IMR-90 (cell line): ENCODE measurements around the gene PSRC1. TPM values are rescaled to one million over a fixed set of nuclear protein-coding genes. Genes with fewer than 3 reads are reported as not detected.

Source experiments
- ATAC-seq: fragments of 200-7000 bp; cut with Tn5 transposase; 2 replicates; pipeline ENCODE4 v1.9.1; 2020; ENCODE audit warnings: low read depth, mild to moderate bottlenecking, moderate library complexity
- BruUV-seq: library from RNA; stranded (reverse); fragments of 400-500 nt; replicated peaks from 2 replicates; lab custom pipeline; 2021; lab: Mats Ljungman, UMichigan
- CTCF ChIA-PET: fragments of 300-600 bp; formaldehyde crosslinking; extraction: SDS; loops from one replicate; lab custom pipeline; 2021; ENCODE audit warnings: antibody characterized with exemption; lab: Yijun Ruan, JAX
- POLR2A ChIA-PET: fragments of 300-600 bp; sonication (Branson Sonifier 250); formaldehyde crosslinking; loops from one replicate; lab custom pipeline; 2022; ENCODE audit warnings: antibody characterized with exemption; ENCODE audit not compliant: unreplicated experiment; lab: Charles Lee
- DNase-seq: peaks from one replicate; pipeline ENCODE4 v3.0.0; 2013
- H2AFZ ChIP-seq: replicated peaks from 2 replicates; pipeline ENCODE3; 2013; ENCODE audit warnings: low read length, mild to moderate bottlenecking; ENCODE audit not compliant: poor library complexity
- H2AK5ac ChIP-seq: 2 replicates; pipeline ENCODE4 v1.6.1; 2013; ENCODE audit warnings: low read depth, low read length, inconsistent platforms
- H2AK9ac ChIP-seq: replicated peaks from 2 replicates; pipeline ENCODE3; 2013; ENCODE audit warnings: mild to moderate bottlenecking, low read depth, low read length, moderate library complexity; ENCODE audit not compliant: poor library complexity
- H2BK120ac ChIP-seq: 2 replicates; pipeline ENCODE4 v1.6.1; 2013; ENCODE audit warnings: low read depth, low read length, inconsistent platforms
- H2BK15ac ChIP-seq: 3 replicates; pipeline ENCODE4 v1.6.1; 2013; ENCODE audit warnings: low read depth, low read length, inconsistent platforms
- H2BK20ac ChIP-seq: 2 replicates; pipeline ENCODE4 v1.6.1; 2013; ENCODE audit warnings: low read depth, mild to moderate bottlenecking, inconsistent platforms, low read length, moderate library complexity
- H2BK5ac ChIP-seq: 2 replicates; pipeline ENCODE4 v1.6.1; 2013; ENCODE audit warnings: mild to moderate bottlenecking, low read depth, low read length, inconsistent platforms; ENCODE audit not compliant: poor library complexity, severe bottlenecking
- H3K14ac ChIP-seq: replicated peaks from 2 replicates; pipeline ENCODE4 v1.6.1; 2013; ENCODE audit warnings: low read depth, low read length, inconsistent platforms
- H3K18ac ChIP-seq: 2 replicates; pipeline ENCODE4 v1.6.1; 2013; ENCODE audit warnings: low read depth, low read length, control low read depth
- H3K23ac ChIP-seq: 2 replicates; pipeline ENCODE4 v1.6.1; 2013; ENCODE audit warnings: low read depth, low read length, inconsistent platforms
- H3K27ac ChIP-seq: 2 replicates; pipeline ENCODE4 v1.5.1; 2013; ENCODE audit warnings: mild to moderate bottlenecking, control low read depth, low read length; ENCODE audit not compliant: insufficient read depth
- H3K27me3 ChIP-seq: 2 replicates; pipeline ENCODE4 v1.6.1; 2013; ENCODE audit warnings: low read length; ENCODE audit not compliant: control insufficient read depth, insufficient read depth
- H3K36me3 ChIP-seq: 2 replicates; pipeline ENCODE4 v1.6.1; 2013; ENCODE audit warnings: low read length, mixed read lengths; ENCODE audit not compliant: control insufficient read depth, insufficient read depth
- H3K4ac ChIP-seq: 2 replicates; pipeline ENCODE4 v1.6.1; 2013; ENCODE audit warnings: low read depth, low read length, inconsistent platforms
- H3K4me1 ChIP-seq: 2 replicates; pipeline ENCODE4 v1.6.1; 2013; ENCODE audit warnings: low read length, mixed read lengths; ENCODE audit not compliant: control insufficient read depth, insufficient read depth
- H3K4me2 ChIP-seq: 2 replicates; pipeline ENCODE4 v1.6.1; 2013; ENCODE audit warnings: low read depth, mild to moderate bottlenecking, control low read depth, low read length, moderate library complexity
- H3K4me3 ChIP-seq: 2 replicates; pipeline ENCODE4 v1.5.1; 2013; ENCODE audit warnings: low read depth, mild to moderate bottlenecking, control low read depth, low read length, moderate library complexity; ENCODE audit not compliant: insufficient read depth
- H3K56ac ChIP-seq: 2 replicates; pipeline ENCODE4 v1.6.1; 2013; ENCODE audit warnings: low read length, inconsistent platforms; ENCODE audit not compliant: insufficient read depth; ENCODE audit errors: extremely low read depth
- H3K79me1 ChIP-seq, 2 experiments: 2 replicates each; pipeline ENCODE4 v1.6.1; 2013; ENCODE audit warnings: low read length in 2 of 2, inconsistent platforms in 1 of 2, low read depth in 1 of 2
- H3K9ac ChIP-seq: 2 replicates; pipeline ENCODE4 v1.6.1; 2013; ENCODE audit warnings: low read depth, low read length, control low read depth
- H3K9me1 ChIP-seq: 2 replicates; pipeline ENCODE4 v1.6.1; 2013; ENCODE audit warnings: low read length, inconsistent platforms; ENCODE audit not compliant: insufficient read depth
- H3K9me3 ChIP-seq: 2 replicates; pipeline ENCODE4 v1.6.1; 2013; ENCODE audit warnings: low read length; ENCODE audit not compliant: control insufficient read depth, insufficient read depth
- H4K20me1 ChIP-seq: 2 replicates; pipeline ENCODE4 v1.6.1; 2013; ENCODE audit warnings: low read length, inconsistent platforms; ENCODE audit not compliant: insufficient read depth
- H4K5ac ChIP-seq: 2 replicates; pipeline ENCODE4 v1.6.1; 2013; ENCODE audit warnings: mild to moderate bottlenecking, low read depth, low read length, control low read depth
- H4K8ac ChIP-seq, 2 experiments: 2 replicates each; pipeline ENCODE4 v1.6.1; 2013; ENCODE audit warnings: low read depth in 2 of 2, low read length in 2 of 2, control low read depth in 1 of 2, inconsistent platforms in 1 of 2
- H4K91ac ChIP-seq: 2 replicates; pipeline ENCODE4 v1.6.1; 2013; ENCODE audit warnings: low read depth, low read length, inconsistent platforms; ENCODE audit not compliant: insufficient read depth
- CTCF ChIP-seq: conservative IDR thresholded peaks from 2 replicates; pipeline ENCODE4 v1.5.1; 2012; ENCODE audit warnings: mild to moderate bottlenecking, low read depth, low read length, improper control_type of control experiment
- ELK1 ChIP-seq: fragments of 150-350 bp; IDR thresholded peaks from 2 replicates; pipeline ENCODE4 v1.6.1; 2016; ENCODE audit warnings: low read depth, mild to moderate bottlenecking, low read length, moderate library complexity, borderline replicate concordance
- FOS ChIP-seq: fragments of 150-350 bp; IDR thresholded peaks from 2 replicates; pipeline ENCODE4 v1.6.1; 2016; ENCODE audit warnings: low read depth, low read length
- POLR2A ChIP-seq: IDR thresholded peaks from 2 replicates; pipeline ENCODE4 v1.6.1; 2012; ENCODE audit warnings: mild to moderate bottlenecking, low read depth, low read length
- RAD21 ChIP-seq: IDR thresholded peaks from 2 replicates; pipeline ENCODE4 v1.6.1; 2012; ENCODE audit warnings: low read length, improper control_type of control experiment
- RFX5 ChIP-seq: IDR thresholded peaks from 2 replicates; pipeline ENCODE4 v1.8.0; 2012; ENCODE audit warnings: low read depth, mild to moderate bottlenecking, low read length, moderate library complexity
- WGBS, 2 experiments: methylation state at CpG; one replicate each; pipeline versions ENCODE4 v1.1.5 to v1.1.7; 2013; ENCODE audit warnings: missing lambda C conversion rate in 2 of 2; ENCODE audit not compliant: insufficient read length in 1 of 2; ENCODE audit errors: extremely low coverage in 2 of 2; 5-methylcytosine and 5-hydroxymethylcytosine counted together
- dilution Hi-C: fragments of 300-500 bp; cut with HindIII; formaldehyde crosslinking; loops from one replicate; pipeline ENCODE4 v1.14.3; 2018; ENCODE audit warnings: low sequenced_read_pairs; ENCODE audit not compliant: unreplicated experiment
- in situ Hi-C: fragments of 300-500 bp; cut with MboI; formaldehyde crosslinking; loops from 3 replicates; pipeline ENCODE4 v1.14.3; 2019; ENCODE audit warnings: low sequenced_read_pairs, inconsistent platforms, mixed read lengths
- intact Hi-C: fragments of 100-400 bp; cut with micrococcal nuclease; formaldehyde crosslinking; loops from 2 replicates; pipeline ENCODE4 v1.10.0; 2022
- polyA plus RNA-seq, 3 experiments: library from polyadenylated mRNA; depleted of rRNA; stranded (reverse); fragments of >200 nt; gene quantifications; 2 replicates each; pipeline ENCODE4 v1.2.3, GENCODE V29; 2012; ENCODE audit warnings: low replicate concordance in 1 of 3
- total RNA-seq: library from RNA; depleted of rRNA; stranded (reverse); fragments of >200 nt; gene quantifications from 2 replicates; pipeline ENCODE4 v1.2.3, GENCODE V29; 2012

PSRC1 gene
- total and polyA plus RNA-seq, 2 of the 4 experiments (the other 2 are of a cell fraction) = 34.6 to 40.3 TPM

- H4K8ac ChIP-seq = peak overlapping the region in 1 of 2 experiments; percentile 18; a peak in 1 of 4 replicates
- no peaks in the 10 kb centered on the region for H3K79me1 ChIP-seq
- 0 out of 2 replicates have a peak overlapping the region, but pooled peaks have one; percentile 41 for H3K14ac ChIP-seq
- peak overlapping the region; percentile 86; the same call in 1 of the 2 replicates for H3K4ac ChIP-seq
- DNase-seq (peak; percentile 56), ATAC-seq (peak; percentile 72)
- H4K5ac ChIP-seq = peak overlapping the region; percentile 14; the same call in 1 of the 2 replicates
- H3K56ac ChIP-seq = no peak overlapping the region
- H2AK5ac ChIP-seq = no peak overlapping the region
- no peak overlapping the region for H2AK9ac ChIP-seq
- peaks cover 19% of the 10 kb centered on the region for H3K9me1 ChIP-seq
- H3K18ac ChIP-seq = peak overlapping the region; percentile 66
- no peak overlapping the region for H3K23ac ChIP-seq
- no peak for TF ChIP-seq RAD21
- no peak for TF ChIP-seq ELK1
- no peak for TF ChIP-seq RFX5
- no peak for TF ChIP-seq POLR2A
- TF ChIP-seq CTCF = no peak
- no peak for TF ChIP-seq FOS
- no CpG with 5 or more reads among the region's 2 CpGs for WGBS, 2 experiments
- peak overlapping the region; percentile 49; the same call in 1 of the 2 replicates for H3K27ac ChIP-seq
- in situ Hi-C loops = no loop called here
- no TSS peak for BruUV-seq
- H3K4me3 ChIP-seq = no peak overlapping the region
- H2AFZ ChIP-seq = no peak overlapping the region
- H3K4me2 ChIP-seq = peak overlapping the region; percentile 7
- H3K36me3 ChIP-seq = peaks cover 6% of the 10 kb centered on the region; the same call in 1 of the 2 replicates
- no peak overlapping the region for H3K9ac ChIP-seq
- POLR2A ChIA-PET = no interaction called here
- H2BK20ac ChIP-seq = peak overlapping the region; percentile 47; the same call in 1 of the 2 replicates
- H4K91ac ChIP-seq = peak overlapping the region; percentile 59; the same call in 1 of the 2 replicates
- H2BK15ac ChIP-seq = no peak overlapping the region
- H3K9me3 ChIP-seq = no peaks in the 10 kb centered on the region
- dilution Hi-C loops = no loop called here
- CTCF ChIA-PET = interaction anchor here (0.6 to 0.9 kb wide), 2 partner anchors 12 to 27 kb away, joined by 3 to 4 read pairs; partner anchors contain the start of gene PSRC1
- H4K20me1 ChIP-seq = peaks cover 3% of the 10 kb centered on the region; the same call in 1 of the 2 replicates
- peak overlapping the region; percentile 11; the same call in 1 of the 2 replicates for H2BK120ac ChIP-seq
- no peaks in the 10 kb centered on the region for H3K27me3 ChIP-seq
- H2BK5ac ChIP-seq = peak overlapping the region; percentile 83
- peaks cover 19% of the 10 kb centered on the region for H3K4me1 ChIP-seq
- intact Hi-C loops = no loop called here
Measured at GRCh38 chr1:109309347-109309746, 26.4 kb upstream of the PSRC1 start.
